GM19351 (cell line): ENCODE results near the gene AVPR1B.

Experiments
- ATAC-seq: cut with Tn5 transposase; IDR thresholded peaks from one replicate; pipeline ENCODE4 v1.9.1; 2021; ENCODE audit warnings: mild to moderate bottlenecking, moderate library complexity; ENCODE audit not compliant: unreplicated experiment

Gene AVPR1B

DNA sequence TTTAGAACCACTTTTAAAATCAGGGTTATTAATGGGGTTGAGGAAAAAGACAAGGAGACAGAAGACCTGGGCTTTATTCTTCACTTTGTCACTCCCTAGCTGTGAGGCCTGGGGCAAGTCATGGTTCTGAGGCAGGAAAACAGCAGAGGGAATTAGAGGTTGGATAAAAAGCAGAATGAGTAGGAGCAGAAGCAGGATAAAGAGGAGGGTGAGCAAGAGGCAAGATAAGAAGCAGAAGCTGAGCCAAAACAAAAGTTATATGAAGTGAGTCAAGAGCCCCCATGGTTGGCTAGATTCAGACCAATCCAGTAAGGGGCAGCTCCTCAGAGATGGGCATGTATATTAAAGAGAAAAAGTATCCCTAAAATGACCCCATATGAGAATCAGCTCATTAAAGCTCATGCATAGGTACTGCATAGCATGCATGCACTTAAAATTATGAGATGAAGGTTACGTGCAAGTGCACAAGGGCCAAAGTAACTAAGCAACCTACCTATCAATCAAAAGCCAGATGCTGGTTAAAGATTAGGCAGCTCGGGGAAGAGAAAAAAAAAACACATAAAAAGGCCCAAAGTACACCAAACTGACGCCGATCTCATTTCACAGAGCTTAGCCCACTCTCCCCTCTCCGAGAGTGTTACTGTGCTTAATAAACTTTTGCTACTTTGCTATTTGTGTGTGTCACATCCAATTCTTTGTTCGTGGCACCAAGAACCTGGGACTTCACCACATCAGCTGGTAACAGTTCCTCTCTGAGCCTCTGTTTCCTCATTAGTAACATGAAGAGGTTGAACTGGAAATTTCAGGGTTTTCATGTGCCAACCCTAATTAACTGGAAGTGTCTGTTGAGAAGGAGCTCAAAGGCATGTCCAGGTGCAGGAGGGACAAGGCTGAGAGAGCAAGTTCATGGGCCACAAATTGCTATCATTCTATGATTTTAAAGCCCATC lies 2.2 kb downstream of the AVPR1B start:
- ATAC-seq, result no peak

DNA sequence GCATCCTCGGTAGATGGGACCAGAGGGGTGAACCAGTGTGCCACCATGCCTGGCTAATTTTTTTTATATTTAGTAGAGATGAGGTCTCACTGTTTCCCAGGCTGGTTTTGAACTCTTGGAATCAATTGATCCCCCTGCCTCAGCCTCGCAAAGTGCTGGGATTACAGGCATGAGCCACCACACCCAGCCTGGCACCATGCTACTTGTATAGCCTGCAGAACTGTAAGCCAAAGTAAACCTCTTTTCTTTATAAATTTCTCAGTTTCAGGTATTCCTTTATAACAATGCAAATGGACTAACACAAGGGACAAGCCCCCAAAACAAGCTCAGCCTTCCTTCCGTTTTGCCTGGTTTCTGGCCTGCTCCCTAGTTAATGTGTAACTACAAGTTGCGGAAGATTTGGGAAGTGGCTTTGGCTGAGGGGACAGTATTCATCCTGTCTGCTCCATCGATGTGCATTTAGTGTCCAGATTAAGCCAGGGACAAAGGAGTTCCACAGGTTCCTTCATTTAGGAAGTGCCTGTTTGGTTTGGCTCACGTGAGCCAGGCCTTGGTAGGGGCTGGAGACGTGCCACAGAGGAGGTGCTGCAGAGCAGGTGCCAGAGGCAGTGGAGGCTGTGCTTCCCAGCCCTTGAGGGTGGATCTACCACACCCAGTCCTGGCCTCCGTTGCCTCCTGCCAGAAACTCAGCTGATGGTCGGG lies 4.4 kb downstream of the AVPR1B start:
- ATAC-seq, result no peak

DNA sequence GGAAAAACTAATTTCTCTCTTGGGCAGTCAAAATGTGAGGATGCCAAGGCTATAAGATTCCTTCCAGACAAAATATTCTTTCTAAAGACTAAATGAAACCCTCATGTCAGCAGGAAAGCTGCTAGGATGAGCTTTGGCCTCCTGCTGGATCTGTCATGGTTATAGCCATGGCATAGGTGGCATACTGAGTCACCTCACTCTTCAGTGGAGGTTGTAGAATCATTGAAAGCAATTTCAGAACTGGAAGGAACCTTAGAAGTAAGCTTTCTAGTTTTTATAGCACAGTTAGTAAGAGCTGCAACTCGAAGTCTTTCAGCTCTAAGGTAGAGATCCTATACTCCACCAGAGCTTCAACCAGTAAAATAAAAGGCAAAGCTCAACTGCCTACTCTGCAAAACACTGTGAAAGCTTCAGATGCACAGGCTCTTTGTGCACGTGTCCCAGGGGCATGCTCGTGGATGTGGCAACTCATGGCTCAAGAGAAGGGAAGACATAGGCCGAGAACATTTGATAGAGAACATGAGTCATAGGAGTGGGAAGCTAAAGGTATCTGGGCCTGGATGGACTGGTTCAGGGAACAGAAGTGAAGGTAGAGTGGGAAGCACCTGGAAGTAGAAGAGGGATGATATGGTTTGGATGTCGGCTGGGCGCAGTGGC lies 5.8 kb downstream of the AVPR1B start:
- ATAC-seq, result no peak

DNA sequence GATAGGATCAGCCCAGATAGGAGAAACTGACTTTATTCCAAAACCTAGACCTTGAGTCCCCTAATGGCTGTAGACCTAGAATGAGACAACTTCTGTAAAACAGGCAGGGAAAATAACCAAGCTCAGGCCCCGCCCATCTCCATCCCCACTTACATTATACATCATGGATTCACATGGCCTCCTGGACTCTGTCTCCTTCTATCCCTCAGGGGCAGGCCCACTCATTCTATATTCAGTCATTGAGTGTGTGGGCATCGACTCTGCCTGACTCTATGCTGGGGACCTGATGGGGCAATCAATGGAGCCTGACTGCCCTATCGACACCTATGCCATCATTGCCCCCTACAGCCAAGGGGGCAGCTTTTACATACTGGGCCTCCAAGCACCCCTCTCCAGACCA lies 6.4 kb downstream of the AVPR1B start:
- no peak for ATAC-seq

DNA sequence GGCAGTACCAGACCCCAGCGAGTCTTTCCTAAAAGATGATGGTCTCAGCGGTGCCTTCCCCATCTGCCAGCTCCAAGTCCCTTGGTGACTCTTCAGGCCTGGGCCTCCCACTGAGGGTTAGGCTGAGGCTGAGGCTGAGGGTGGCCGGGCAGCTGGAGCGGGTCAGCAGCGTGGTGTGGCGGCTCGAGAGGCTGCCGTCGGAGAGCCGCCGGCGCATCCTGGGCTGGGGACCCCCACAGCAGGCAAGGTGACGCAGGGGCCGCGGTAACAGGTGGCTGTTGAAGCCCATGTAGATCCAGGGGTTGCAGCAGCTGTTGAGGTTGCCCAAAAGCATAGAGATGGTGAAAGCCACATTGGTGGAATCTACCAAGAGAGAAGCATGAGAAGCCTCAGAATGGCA lies 7.0 kb downstream of the AVPR1B start:
- no peak for ATAC-seq

DNA sequence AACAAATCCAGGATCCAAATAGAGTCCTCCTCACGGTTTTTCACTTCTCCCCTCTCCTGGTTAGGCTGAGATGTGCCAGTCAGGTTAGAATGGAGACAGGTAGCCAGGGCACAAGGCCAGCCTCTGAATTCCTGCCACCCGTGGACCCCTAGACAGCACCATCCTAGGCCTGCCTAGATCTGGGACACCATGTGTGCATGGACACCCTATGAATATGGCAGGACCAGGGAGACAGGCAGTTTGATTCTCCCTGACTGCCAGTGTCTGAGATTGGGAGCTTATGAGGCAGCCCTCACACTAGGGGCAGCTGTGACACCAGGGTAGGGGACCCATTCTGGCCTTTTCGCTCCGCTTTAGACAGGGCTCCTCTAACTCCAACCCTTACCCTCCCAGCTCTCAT lies 7.5 kb downstream of the AVPR1B start:
- ATAC-seq, result no peak

DNA sequence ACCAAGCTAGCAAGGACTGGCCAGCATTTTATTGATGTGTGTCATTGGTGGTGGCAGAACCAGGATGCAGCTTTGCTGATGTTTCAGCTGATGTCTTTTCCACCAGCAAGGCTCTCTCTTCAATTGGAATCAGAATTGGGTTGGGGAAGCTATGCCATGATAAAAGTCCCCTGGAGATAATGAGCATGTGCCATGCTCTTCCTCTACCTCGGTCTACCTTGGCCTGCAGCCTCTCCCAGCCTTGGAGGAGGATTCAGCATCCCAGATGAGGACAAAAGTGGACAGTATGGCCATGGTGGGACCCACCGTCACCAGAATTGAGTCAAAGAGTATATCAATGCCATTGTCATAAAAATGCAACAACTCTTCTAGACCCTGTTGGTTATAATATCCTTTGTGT lies 8.6 kb downstream of the AVPR1B start:
- ATAC-seq, result no peak

DNA sequence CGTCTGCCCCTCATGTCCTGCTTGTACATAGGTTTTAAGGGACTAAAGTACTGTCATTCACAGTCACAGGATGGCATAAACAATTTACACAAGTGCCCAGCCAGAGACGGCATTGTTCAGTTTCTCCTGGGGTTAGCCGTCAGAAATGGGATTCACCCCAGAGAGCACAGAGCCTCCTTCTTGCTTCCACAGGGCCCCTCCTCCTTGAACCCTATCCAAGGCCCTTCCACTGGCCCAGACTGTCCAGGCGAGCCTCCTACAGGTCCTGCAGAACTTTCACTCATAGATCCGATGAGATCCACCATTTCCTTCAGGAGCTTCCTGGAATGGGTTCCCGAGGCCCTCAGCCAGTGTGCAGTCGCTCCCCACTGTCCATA lies 10.0 kb downstream of the AVPR1B start:
- ATAC-seq, result no peak

DNA sequence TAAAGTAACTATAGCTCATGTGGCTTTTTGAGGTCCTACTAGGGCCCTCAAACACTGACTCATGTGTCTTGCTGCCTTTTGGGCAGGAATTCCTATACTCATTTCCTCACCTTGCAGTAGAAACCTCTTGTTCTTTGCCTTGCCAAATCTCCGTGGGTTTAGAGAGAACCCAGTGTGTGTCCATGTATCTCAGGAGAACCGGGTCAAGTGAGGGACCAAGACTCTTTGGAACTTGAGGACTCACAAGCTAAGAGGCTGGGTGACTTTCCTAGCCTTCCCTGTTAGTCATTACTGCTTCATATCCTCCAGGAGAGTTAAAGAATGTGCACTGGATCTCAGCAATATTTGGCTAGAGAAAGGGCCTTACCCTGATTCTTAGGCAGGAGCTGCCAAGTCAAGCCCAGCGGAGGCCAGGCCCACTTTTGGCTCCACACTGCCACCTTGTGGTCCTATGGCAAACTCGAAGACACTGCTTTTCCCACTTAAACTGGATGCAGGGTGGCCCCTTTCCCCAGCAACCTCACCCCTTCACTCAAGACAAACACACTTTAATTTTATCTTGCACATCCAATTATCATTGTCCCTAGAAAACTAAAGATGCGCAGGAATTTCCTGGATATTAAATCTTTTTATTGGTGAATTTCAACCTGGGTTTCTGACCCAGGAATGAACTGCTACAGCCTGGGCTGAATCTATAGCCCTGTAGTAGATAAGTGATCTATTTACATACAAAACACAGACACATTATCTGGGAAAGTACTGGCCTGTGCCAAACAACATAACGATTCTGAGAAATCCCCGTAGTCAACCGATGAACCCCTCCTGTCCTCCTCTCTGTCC lies 10.6 kb downstream of the AVPR1B start:
- no peak for ATAC-seq

DNA sequence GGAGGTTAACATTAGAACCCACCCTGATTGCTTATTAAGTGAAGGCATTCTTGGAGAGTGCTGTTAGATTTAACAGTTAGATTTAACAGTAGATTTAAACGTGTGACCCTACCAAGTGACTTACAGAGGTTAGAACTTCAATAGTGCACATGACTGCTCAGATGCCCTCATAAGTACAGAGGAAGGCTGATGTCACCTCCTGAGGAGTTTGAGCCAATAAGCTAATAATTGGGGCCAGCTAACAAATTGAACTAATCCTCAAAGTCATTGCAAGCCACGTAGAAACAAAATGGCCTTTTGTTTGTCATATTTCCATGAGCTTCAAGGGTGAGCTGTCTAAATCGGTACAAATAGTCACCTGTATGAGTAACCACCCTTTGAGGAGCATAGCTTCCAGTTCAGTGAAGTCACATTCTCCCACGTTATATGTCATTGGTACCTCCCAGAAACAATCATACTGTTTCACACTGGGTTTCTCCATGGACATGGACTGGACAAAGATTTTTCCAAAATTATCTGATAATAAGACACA lies 11.7 kb downstream of the AVPR1B start:
- no peak for ATAC-seq

DNA sequence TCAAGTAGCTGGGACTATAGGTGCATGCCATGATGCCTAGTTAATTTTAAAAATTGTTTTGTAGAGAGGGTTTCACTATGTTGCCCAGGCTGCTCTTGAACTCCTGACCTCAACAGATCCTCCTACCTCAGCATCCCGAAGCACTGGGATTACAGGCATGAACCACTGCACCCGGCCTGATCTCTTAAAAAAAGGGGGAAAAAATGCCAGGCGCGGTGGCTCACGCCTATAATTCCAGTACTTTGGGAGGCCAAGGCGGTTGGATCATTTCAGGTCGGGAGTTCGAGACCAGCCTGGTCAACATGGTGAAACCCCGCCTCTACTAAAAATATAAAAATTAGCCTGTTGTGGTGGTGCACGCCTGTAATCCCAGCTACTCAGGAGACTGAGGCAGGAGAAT lies 13.2 kb downstream of the AVPR1B start:
- ATAC-seq, result no peak

DNA sequence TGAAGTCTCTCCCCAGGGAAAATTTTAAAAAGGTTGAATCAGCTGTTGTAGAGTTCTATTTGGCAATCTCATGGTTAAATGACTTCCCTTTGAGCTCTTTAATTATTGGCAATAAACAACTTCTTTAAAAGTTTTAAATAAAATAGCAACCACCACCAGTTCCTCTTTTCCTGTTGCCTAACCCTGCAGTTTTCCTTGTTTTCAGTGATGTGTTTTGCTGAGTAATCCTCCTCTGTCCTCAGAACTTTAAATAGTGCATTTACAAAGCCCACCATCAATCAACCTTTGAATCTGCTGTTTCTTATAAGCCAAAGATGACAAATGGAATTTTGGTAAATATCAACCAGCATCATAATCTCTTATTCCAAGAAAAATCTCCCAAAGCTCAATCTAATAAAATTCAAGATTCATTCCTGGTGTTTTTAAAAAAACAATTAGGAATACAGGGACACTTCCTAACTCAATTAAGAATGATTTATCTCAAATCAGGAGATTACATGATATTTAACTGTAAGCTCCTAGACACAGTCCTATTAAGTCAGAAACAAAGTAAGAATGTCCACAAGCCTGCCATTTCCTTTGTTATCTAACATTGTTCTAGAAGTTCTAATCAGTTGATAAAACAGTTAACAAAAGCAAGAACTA lies 14.8 kb downstream of the AVPR1B start:
- ATAC-seq, result no peak

DNA sequence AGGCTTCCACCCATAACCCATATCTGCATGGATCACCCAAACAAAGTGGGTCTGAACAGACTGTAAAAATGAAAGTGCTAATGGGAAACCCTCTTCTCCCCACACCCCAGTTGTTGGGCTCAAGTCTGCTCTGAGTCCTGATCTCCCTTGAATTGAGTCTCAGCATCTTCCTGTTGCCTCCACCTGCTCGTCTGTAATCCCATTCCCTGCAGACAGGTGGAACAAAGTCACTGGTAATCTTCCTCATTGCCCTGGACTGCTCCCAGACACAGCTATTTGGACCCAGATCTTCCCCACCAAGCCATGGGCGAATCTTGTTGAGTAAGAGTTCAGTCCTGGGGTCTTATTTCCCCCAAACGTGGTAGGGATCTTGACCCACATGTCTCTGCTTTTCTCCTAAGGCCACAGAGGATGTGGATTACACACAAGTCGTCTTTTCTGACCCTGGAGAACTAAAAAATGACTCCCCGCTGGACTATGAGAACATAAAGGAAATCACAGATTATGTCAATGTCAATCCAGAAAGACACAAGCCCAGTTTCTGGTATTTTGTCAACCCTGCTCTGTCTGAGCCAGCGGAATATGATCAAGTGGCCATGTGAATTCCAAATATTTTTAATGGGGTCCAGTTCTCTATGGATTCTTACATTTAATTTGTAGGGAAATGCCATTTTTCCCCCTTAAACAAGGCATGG lies 15.7 kb downstream of the AVPR1B start:
- no peak for ATAC-seq

DNA sequence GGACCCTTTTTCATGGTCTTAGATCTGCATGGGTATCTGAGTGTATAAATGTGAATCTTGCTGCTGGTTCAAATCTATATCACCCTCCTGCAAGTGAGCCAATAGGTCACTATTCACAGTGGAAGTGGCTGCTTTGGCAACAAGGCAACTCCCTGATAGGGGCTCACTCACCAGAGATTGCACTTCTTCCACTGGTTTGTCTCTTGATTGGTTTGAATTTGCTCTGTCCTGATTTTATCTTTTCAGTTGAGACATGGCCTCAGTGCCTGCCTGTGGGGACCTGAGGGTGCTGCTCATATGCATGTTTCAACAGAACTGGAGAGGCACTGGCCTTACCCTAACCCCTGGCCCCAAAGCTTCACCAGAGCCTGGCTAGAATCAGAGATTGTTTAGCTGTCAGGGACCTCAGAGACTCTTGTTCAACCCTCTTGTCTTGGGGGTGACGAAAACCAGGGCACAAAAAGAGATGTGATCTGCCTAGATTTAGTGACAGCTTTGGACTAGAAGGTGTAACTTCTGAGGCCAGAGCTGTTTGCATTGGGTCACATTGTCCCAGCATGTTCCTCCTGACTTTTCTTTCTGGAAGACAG lies 16.9 kb downstream of the AVPR1B start:
- ATAC-seq, result no peak

DNA sequence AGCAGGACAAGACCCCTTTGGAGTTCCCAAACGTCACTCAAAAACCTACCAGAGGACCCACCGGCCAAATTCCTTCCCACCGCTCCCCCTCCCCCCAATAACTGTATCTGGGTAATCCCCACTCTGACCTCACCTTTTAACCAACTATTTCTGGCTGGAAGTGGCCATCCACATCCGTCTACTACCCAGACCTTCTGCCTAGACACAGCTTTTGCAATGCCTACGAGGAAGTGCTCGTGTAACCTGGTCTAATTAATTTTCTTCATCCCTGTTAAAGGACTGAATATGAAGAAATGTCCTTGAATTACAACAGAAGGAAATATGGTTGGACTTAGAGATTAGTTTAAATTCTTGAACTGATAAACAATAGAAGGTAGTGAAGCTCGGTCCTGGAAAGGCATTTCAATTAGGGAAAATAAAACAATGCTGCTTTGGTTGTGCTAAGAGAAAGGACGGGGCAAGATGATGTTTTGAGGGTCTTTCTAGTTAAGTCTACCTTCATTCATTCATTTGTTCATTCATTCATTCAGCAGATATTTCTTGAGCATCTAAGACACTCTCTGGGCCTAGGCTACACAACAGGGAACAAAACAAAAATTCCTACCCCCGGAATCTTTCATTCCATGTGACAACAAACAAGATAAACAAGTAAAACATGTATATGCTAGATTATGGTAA lies 18.8 kb downstream of the AVPR1B start:
- ATAC-seq, result no peak

DNA sequence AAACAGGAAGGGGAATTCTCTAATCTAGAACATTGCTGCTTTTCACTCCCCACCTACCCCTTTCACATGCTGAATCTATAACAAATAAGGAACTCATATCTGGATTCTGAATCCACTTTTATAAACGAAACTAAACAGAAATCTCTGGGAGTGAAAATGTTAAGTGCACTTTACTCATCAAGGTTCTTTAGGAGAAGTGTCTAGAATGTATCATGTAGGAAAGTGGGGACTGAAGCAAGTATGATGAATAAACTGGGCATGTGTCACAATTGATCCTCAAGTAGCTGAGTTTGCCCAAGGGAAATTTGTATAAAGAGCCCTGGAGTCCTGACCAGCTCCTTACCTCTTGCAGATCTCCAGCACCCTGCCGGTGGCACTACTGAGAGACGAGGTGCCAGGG lies 19.8 kb downstream of the AVPR1B start:
- ATAC-seq, result no peak

DNA sequence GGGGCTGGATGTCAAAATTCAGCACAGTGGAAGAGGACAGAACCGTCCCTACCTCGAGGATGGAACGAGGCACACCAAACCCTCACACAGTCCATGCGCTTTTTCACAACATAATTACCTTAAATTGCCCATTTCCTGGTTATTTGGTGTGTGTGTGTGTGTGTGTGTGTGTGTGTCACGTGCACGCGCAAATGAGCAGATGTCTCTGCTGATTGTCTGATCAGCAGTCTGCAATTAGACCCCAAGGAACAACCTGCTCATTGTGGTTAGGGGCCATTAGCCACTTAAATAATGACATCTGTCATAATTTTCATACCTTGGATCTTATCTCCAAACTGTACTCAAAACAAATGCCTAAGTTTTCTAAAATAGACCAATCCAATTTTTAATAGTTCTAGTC lies 23.2 kb downstream of the AVPR1B start:
- ATAC-seq, result no peak

DNA sequence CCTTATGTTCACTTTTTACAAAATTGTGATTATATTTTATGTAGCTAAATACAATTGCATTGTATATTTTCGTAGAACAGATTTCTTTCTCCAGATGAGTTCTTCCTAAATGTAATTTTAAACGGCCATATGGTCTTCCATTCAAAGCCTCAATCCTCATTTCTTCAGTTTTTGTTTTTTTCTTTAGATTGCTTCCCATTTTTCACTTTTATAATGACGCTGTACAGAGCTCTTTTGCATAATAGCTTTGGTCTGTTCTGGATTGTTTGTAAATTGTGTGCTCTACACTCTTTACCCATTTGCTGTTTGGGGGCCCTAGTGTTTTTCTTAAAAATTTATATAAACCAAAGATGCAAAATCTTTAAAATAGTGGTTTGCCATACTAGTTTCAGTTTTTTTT lies 27.8 kb downstream of the AVPR1B start:
- no peak for ATAC-seq

DNA sequence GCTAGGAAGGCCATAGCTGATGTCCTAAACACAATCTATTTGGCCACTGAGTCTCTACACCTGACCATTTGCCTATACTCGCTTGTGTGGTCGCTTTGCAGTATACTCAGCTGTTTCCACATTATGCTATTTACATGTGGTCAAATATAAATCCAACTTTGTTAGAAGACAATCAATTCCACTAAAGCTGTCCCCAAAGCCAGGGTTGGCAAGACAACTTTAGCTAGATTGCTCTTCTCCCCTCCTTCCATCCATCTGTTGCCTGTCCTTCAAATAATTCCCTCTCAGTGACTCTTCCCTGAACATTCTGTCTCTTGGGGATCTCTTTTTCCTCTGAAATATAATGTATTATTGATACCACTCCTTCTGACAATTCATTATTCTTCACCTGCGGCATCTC lies 30.1 kb downstream of the AVPR1B start:
- no peak for ATAC-seq
